Smooth muscle cell (in vitro differentiated cells): Measurements from ENCODE around the gene ADRA2C. TPM values are rescaled to one million over a fixed set of nuclear protein-coding genes. Genes with fewer than 3 reads are reported as not detected.

Experiments
- DNase-seq: peaks from one replicate; lab custom pipeline; 2025; ENCODE audit not compliant: unreplicated experiment; lab: John Stamatoyannopoulos, UW
- H2AFZ ChIP-seq: fragments of 200-600 bp; sonication (generic); 2 replicates; pipeline ENCODE4 v1.6.0; 2016; ENCODE audit warnings: antibody characterized with exemption, low read depth, mild to moderate bottlenecking
- H3F3A ChIP-seq: fragments of 200-600 bp; sonication (generic); 2 replicates; pipeline ENCODE4 v1.6.0; 2017; ENCODE audit warnings: antibody characterized with exemption, low read depth
- H3K27ac ChIP-seq: fragments of 200-600 bp; sonication (generic); 2 replicates; pipeline ENCODE4 v1.5.1; 2016; ENCODE audit warnings: low read depth, mild to moderate bottlenecking
- H3K27me3 ChIP-seq: fragments of 200-600 bp; sonication (generic); 2 replicates; pipeline ENCODE4 v1.6.1; 2016; ENCODE audit warnings: low read depth, mild to moderate bottlenecking
- H3K36me3 ChIP-seq: fragments of 200-600 bp; sonication (generic); 2 replicates; pipeline ENCODE4 v1.5.1; 2016; ENCODE audit warnings: low read depth
- H3K4me1 ChIP-seq: fragments of 200-600 bp; sonication (generic); 2 replicates; pipeline ENCODE4 v1.5.1; 2016; ENCODE audit warnings: low read depth
- H3K4me2 ChIP-seq: fragments of 200-600 bp; sonication (generic); 2 replicates; pipeline ENCODE4 v1.6.0; 2016; ENCODE audit warnings: mild to moderate bottlenecking
- H3K4me3 ChIP-seq: fragments of 200-600 bp; sonication (generic); 2 replicates; pipeline ENCODE4 v1.5.1; 2016; ENCODE audit warnings: mild to moderate bottlenecking
- H3K79me2 ChIP-seq: fragments of 200-600 bp; sonication (generic); 2 replicates; pipeline ENCODE4 v1.6.0; 2016; ENCODE audit warnings: low read depth, mild to moderate bottlenecking
- H3K9ac ChIP-seq: fragments of 200-600 bp; sonication (generic); 2 replicates; pipeline ENCODE4 v1.6.0; 2016; ENCODE audit warnings: low read depth
- H3K9me3 ChIP-seq: fragments of 200-600 bp; sonication (generic); replicated peaks from 2 replicates; pipeline ENCODE4 v1.5.1; 2016; ENCODE audit warnings: low read depth
- H4K20me1 ChIP-seq: fragments of 200-600 bp; sonication (generic); 2 replicates; pipeline ENCODE4 v1.6.0; 2016; ENCODE audit warnings: low read depth
- WGBS: methylation state at CpG from one replicate; pipeline ENCODE4 v1.1.7; 2016; ENCODE audit warnings: low lambda C conversion rate; 5-methylcytosine and 5-hydroxymethylcytosine counted together
- polyA plus RNA-seq: library from polyadenylated mRNA; unstranded; fragments of >200 nt; fragmentation: Nextera tagmentation; extraction: Ambion mirVana; gene quantifications from 2 replicates; pipeline ENCODE4 v1.2.1, GENCODE V29; 2016
- total RNA-seq: library from RNA; depleted of rRNA; stranded (reverse); fragments of >200 nt; gene quantifications from 2 replicates; pipeline ENCODE4 v1.2.3, GENCODE V29; 2014
- TF ChIP-seq, protein P1 (sequence below): fragments of 200-600 bp; sonication (generic); IDR thresholded peaks from 2 replicates; pipeline ENCODE4 v1.5.1; 2017; ENCODE audit warnings: borderline replicate concordance, mild to moderate bottlenecking, antibody characterized with exemption; ENCODE audit not compliant: insufficient read depth, poor library complexity, severe bottlenecking

Gene ADRA2C
- total and polyA plus RNA-seq, 2 experiments from 2014 or later = 0.53 to 1.6 TPM

DNA sequence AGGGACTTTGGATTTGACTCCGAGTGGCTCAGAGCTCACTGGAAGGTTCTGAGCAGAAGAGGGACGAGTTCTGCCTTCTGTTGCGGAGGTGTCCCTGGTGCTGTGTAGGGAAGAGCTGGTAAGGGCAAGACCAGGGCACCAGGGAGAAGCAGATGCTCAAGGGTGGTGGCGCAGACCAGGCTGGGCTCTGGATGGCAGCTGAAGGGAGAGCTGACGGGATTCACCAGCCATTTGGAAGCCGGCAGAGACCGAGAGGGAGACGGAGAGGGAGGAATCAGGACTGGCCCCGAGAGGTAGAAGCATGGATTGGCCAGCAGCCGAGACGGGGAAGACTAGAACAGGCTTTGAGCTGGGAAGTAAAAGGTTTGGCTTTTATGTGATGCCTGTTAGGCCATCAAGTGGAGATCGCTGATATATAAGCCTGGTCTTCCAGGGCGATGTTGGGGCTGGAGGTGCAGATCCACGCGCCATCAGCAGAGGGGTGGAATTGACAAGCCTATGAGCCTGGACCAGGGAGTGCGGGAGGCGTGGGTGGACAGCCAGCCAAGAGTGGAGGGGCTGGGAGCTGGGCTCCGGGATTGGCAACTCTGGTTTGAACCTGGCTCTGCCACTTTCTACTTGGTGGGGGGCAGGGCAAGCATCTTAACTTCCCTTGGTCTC is 43.4 kb downstream of the ADRA2C start:
- Histone ChIP-seq H3K27me3 (peaks cover 20% of the 10 kb centered on the region), H3F3A (no peaks in the 10 kb centered on the region), H3K4me1 (peaks cover 16% of the 10 kb centered on the region), H4K20me1 (no peaks in the 10 kb centered on the region), H3K9me3 (no peaks in the 10 kb centered on the region), H2AFZ (no peak overlapping the region), H3K36me3 (no peaks in the 10 kb centered on the region), H3K79me2 (no peaks in the 10 kb centered on the region), H3K4me3 (no peak overlapping the region), H3K27ac (no peak overlapping the region), H3K4me2 (no peak overlapping the region), H3K9ac (no peak overlapping the region)
- 90% methylated on average over 18 of the region's 18 CpGs for WGBS
- no peak for DNase-seq
- TF ChIP-seq, protein P1, sequence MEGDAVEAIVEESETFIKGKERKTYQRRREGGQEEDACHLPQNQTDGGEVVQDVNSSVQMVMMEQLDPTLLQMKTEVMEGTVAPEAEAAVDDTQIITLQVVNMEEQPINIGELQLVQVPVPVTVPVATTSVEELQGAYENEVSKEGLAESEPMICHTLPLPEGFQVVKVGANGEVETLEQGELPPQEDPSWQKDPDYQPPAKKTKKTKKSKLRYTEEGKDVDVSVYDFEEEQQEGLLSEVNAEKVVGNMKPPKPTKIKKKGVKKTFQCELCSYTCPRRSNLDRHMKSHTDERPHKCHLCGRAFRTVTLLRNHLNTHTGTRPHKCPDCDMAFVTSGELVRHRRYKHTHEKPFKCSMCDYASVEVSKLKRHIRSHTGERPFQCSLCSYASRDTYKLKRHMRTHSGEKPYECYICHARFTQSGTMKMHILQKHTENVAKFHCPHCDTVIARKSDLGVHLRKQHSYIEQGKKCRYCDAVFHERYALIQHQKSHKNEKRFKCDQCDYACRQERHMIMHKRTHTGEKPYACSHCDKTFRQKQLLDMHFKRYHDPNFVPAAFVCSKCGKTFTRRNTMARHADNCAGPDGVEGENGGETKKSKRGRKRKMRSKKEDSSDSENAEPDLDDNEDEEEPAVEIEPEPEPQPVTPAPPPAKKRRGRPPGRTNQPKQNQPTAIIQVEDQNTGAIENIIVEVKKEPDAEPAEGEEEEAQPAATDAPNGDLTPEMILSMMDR = no peak

DNA sequence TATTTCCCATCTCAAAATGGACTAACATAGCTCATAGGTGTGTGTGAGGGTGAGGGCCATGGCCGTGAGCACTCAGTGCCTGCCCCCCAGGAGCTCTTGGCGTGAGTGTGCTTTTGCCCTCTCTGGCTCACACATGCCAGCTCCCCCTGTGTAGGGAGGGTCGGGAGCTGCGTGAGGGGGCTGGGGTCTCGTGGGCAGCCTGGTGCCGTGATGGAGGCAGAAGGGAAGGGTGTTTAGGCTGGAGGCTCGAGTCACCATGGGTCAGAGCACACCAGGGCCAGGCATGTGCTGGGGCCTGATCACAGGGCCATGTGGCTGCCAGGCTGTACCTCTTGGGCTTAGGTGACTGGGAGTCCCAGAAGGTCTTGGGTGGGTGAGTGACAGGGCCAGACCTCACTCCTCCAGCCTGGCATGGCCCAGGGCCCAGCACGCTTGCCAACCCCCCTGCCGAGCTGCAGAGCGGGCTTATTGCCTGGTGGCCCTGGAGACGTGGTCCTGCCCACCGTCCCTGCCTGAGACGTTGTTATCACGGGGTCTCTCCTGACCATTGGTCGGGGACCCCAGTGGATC is 44.0 kb downstream of the ADRA2C start:
- no peak overlapping the region for H3K27ac ChIP-seq
- no peaks in the 10 kb centered on the region for H3K9me3 ChIP-seq
- WGBS = 85% methylated on average over 15 of the region's 15 CpGs
- peaks cover 16% of the 10 kb centered on the region for H3K4me1 ChIP-seq
- no peaks in the 10 kb centered on the region for H3F3A ChIP-seq
- H3K4me2 ChIP-seq = no peak overlapping the region
- H3K27me3 ChIP-seq = peaks cover 20% of the 10 kb centered on the region
- H3K79me2 ChIP-seq = no peaks in the 10 kb centered on the region
- no peak overlapping the region for H2AFZ ChIP-seq
- TF ChIP-seq, protein P1 = no peak
- H3K36me3 ChIP-seq = no peaks in the 10 kb centered on the region
- no peaks in the 10 kb centered on the region for H4K20me1 ChIP-seq
- H3K9ac ChIP-seq = no peak overlapping the region
- DNase-seq = no peak
- no peak overlapping the region for H3K4me3 ChIP-seq

DNA sequence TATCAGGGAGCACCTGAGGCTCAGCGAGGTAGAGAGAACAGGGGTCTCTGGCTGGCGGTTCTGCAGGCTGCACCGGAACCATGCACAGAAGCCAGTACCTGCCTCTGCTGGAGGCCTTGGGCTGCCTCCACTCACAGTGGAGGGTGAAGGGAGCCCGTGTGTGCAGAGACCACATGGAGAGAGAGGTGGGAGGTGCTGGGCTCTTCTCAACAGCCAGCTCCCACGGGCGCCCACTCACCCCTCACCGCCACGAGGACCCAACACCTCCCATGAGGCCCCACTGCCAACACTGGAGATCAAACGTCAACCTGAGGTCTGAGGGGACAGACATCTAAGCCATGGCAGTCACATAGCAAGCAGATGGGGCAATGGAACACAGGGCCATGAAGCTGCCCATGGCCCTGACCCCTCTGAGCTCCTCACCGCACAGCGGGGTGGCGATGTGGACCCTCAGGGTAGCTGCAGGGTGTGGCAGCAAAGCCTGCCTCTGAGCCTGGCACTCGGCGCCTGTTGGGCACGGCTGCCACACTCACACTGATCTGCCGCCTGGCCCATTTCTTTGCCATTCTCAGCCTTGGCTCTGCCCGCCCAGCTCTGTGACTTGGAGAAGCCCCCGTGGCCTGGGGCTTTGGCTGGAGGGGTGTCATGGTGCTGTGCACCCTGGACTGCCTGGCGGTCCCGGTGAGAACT is 44.8 kb downstream of the ADRA2C start:
- H3K4me3 ChIP-seq = no peak overlapping the region
- no peaks in the 10 kb centered on the region for H3K36me3 ChIP-seq
- no peak overlapping the region for H3K4me2 ChIP-seq
- H4K20me1 ChIP-seq = no peaks in the 10 kb centered on the region
- H3K79me2 ChIP-seq = no peaks in the 10 kb centered on the region
- no peak overlapping the region for H2AFZ ChIP-seq
- H3K9ac ChIP-seq = no peak overlapping the region
- no peak overlapping the region for H3K27ac ChIP-seq
- no peaks in the 10 kb centered on the region for H3K9me3 ChIP-seq
- TF ChIP-seq, protein P1 = no peak
- peaks cover 20% of the 10 kb centered on the region for H3K27me3 ChIP-seq
- DNase-seq = no peak
- 91% methylated on average over 20 of the region's 20 CpGs for WGBS
- H3F3A ChIP-seq = no peaks in the 10 kb centered on the region
- peaks cover 16% of the 10 kb centered on the region for H3K4me1 ChIP-seq
